Hippocampal formation (tissue), 2 donors: ENCODE measurements around the gene SPAG6.
A peak's percentile ranks its signal among the peaks of the same experiment; 100 is the strongest.
"Not testable (repeated sequence)": the region's sequence is repeated elsewhere in the genome, so short reads cannot be mapped to it uniquely, and the experiment has no call there.

Experiments used
- DNase-seq, 2 donors: peaks; one replicate each; lab custom pipeline; 2025; lab: John Stamatoyannopoulos, UW

Gene SPAG6

GRCh38 chr10:22341190-22341925 lies 3.9 kb upstream of the SPAG6 start:
- DNase-seq: no peak

- DNase-seq: no peak
These were observed 3.4 kb upstream of the SPAG6 start for GRCh38 chr10:22341926-22342196.

GRCh38 chr10:22342421-22342820 lies 2.9 kb upstream of the SPAG6 start:
- DNase-seq: no peak

- DNase-seq: no peak
These were observed 1.6 kb upstream of the SPAG6 start for GRCh38 chr10:22343731-22344130.

GRCh38 chr10:22344249-22344648 lies 1.0 kb upstream of the SPAG6 start:
- DNase-seq: no peak

GRCh38 chr10:22344781-22345300 lies 455 bp upstream of the SPAG6 start:
- DNase-seq: no peak

GRCh38 chr10:22346096-22346661 lies 883 bp downstream of the SPAG6 start:
- no peak for DNase-seq

GRCh38 chr10:22349755-22350154 lies 4.5 kb downstream of the SPAG6 start:
- no peak for DNase-seq

- no peak for DNase-seq
These were observed 5.9 kb downstream of the SPAG6 start for GRCh38 chr10:22351131-22351703.

GRCh38 chr10:22356324-22356873 lies 11.1 kb downstream of the SPAG6 start:
- no peak for DNase-seq

- DNase-seq: not testable (repeated sequence)
These were observed 12.5 kb downstream of the SPAG6 start for GRCh38 chr10:22357770-22358169.

GRCh38 chr10:22363305-22363704 lies 18.0 kb downstream of the SPAG6 start:
- no peak for DNase-seq

- no peak for DNase-seq
These were observed 19.3 kb downstream of the SPAG6 start for GRCh38 chr10:22364407-22365140.

GRCh38 chr10:22365233-22365632 lies 19.9 kb downstream of the SPAG6 start:
- DNase-seq: peak in 1 of 2 donors; percentile 9

GRCh38 chr10:22365644-22366434 lies 20.5 kb downstream of the SPAG6 start:
- no peak for DNase-seq

- no peak for DNase-seq
These were observed 21.1 kb downstream of the SPAG6 start for GRCh38 chr10:22366435-22366703.

GRCh38 chr10:22366771-22367170 lies 21.5 kb downstream of the SPAG6 start:
- DNase-seq: no peak

GRCh38 chr10:22367471-22367870 lies 22.2 kb downstream of the SPAG6 start:
- no peak for DNase-seq

GRCh38 chr10:22368402-22368801 lies 23.1 kb downstream of the SPAG6 start:
- no peak for DNase-seq

- DNase-seq: no peak
These were observed 23.7 kb downstream of the SPAG6 start for GRCh38 chr10:22368981-22369380.

- no peak for DNase-seq
These were observed 24.3 kb downstream of the SPAG6 start for GRCh38 chr10:22369434-22370072.
